ENCODE measurements around the gene PLCB3. TPM values are rescaled to one million over a fixed set of nuclear protein-coding genes. Genes with fewer than 3 reads are reported as not detected.

Gene PLCB3
- total and polyA plus RNA-seq, 2 of the 13 experiments (the other 11 are each of a cell fraction or from before 2014, with no cell fraction given) = 7.5 to 13.8 TPM

DNA sequence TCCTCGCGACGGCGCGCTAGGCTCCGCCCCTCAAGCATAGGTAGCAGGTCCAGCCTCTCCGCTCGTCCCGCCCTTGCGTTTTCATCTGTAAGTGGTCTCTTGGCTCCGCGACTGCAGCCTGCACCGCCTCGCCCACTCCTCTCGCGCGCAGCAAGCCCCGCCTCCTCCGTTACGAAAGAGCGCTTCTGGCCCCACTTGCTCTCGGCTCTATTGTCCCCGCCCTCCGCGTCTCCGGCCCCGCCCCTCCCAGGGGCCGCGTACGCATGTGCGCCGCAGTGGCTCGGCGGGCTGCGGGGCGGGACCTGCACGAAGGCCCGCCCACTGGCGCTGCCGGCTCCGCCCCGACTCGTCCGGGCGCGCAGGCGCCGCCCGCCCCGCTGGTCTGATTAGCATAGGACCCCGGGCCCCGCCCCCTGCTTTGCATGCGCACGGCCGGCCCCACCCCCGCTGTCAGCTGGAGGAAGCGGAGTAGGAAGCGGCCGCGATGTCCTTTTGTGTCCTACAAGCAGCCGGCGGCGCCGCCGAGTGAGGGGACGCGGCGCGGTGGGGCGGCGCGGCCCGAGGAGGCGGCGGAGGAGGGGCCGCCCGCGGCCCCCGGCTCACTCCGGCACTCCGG, 53.9 kb downstream of the PLCB3 start, which contains the start of gene ESRRA (continued):
- TF ChIP-seq ELF4 (CRISPR knock-in tag; IDR thresholded peaks at IDR 0.05; ENCODE audit: borderline replicate concordance) (0 out of 2 replicates have a peak, but pooled peaks have one; percentile 1), SP2 (CRISPR knock-in tag; IDR thresholded peaks at IDR 0.05) (peak; percentile 57), ZNF589 (CRISPR knock-in tag; conservative IDR thresholded peaks at IDR 0.05) (no peak), ZFAT (CRISPR knock-in tag; conservative IDR thresholded peaks at IDR 0.05) (no peak), HOXA7 (CRISPR knock-in tag; IDR thresholded peaks at IDR 0.05) (no peak), GATAD2A (CRISPR knock-in tag; IDR thresholded peaks at IDR 0.05) (peak; percentile 45; the same call in 1 of the 2 replicates), ZNF746 (CRISPR knock-in tag; IDR thresholded peaks at IDR 0.05) (no peak), NFIC (IDR thresholded peaks at IDR 0.05; ENCODE audit: low read length) (no peak), ZSCAN12 (CRISPR knock-in tag; IDR thresholded peaks at IDR 0.05) (no peak), ZNF619 (CRISPR knock-in tag; IDR thresholded peaks at IDR 0.05) (no peak), SIN3B (IDR thresholded peaks at IDR 0.05; ENCODE audit: low read length) (no peak), SMC3 (IDR thresholded peaks at IDR 0.05; ENCODE audit: low read length) (no peak), ATAD3A (CRISPR knock-in tag; IDR thresholded peaks at IDR 0.05) (no peak), ONECUT2 (CRISPR knock-in tag; IDR thresholded peaks at IDR 0.05) (no peak), ZNF329 (CRISPR knock-in tag; IDR thresholded peaks at IDR 0.05; ENCODE audit: low read depth) (no peak), ZNF292 (CRISPR knock-in tag; IDR thresholded peaks at IDR 0.05; ENCODE audit: borderline replicate concordance, low read depth) (no peak), GABPB1 (CRISPR knock-in tag; IDR thresholded peaks at IDR 0.05) (peak; percentile 61; the same call in 1 of the 2 replicates), ZNF230 (CRISPR knock-in tag; IDR thresholded peaks at IDR 0.05) (no peak)
- TF ChIP-seq, protein P1, sequence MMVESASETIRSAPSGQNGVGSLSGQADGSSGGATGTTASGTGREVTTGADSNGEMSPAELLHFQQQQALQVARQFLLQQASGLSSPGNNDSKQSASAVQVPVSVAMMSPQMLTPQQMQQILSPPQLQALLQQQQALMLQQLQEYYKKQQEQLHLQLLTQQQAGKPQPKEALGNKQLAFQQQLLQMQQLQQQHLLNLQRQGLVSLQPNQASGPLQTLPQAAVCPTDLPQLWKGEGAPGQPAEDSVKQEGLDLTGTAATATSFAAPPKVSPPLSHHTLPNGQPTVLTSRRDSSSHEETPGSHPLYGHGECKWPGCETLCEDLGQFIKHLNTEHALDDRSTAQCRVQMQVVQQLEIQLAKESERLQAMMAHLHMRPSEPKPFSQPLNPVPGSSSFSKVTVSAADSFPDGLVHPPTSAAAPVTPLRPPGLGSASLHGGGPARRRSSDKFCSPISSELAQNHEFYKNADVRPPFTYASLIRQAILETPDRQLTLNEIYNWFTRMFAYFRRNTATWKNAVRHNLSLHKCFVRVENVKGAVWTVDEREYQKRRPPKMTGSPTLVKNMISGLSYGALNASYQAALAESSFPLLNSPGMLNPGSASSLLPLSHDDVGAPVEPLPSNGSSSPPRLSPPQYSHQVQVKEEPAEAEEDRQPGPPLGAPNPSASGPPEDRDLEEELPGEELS (CRISPR knock-in tag; IDR thresholded peaks at IDR 0.05) = no peak
- TF ChIP-seq, protein P2, sequence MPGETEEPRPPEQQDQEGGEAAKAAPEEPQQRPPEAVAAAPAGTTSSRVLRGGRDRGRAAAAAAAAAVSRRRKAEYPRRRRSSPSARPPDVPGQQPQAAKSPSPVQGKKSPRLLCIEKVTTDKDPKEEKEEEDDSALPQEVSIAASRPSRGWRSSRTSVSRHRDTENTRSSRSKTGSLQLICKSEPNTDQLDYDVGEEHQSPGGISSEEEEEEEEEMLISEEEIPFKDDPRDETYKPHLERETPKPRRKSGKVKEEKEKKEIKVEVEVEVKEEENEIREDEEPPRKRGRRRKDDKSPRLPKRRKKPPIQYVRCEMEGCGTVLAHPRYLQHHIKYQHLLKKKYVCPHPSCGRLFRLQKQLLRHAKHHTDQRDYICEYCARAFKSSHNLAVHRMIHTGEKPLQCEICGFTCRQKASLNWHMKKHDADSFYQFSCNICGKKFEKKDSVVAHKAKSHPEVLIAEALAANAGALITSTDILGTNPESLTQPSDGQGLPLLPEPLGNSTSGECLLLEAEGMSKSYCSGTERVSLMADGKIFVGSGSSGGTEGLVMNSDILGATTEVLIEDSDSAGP (CRISPR knock-in tag; IDR thresholded peaks at IDR 0.05; ENCODE audit: borderline replicate concordance) = no peak
- TF ChIP-seq, protein P3, sequence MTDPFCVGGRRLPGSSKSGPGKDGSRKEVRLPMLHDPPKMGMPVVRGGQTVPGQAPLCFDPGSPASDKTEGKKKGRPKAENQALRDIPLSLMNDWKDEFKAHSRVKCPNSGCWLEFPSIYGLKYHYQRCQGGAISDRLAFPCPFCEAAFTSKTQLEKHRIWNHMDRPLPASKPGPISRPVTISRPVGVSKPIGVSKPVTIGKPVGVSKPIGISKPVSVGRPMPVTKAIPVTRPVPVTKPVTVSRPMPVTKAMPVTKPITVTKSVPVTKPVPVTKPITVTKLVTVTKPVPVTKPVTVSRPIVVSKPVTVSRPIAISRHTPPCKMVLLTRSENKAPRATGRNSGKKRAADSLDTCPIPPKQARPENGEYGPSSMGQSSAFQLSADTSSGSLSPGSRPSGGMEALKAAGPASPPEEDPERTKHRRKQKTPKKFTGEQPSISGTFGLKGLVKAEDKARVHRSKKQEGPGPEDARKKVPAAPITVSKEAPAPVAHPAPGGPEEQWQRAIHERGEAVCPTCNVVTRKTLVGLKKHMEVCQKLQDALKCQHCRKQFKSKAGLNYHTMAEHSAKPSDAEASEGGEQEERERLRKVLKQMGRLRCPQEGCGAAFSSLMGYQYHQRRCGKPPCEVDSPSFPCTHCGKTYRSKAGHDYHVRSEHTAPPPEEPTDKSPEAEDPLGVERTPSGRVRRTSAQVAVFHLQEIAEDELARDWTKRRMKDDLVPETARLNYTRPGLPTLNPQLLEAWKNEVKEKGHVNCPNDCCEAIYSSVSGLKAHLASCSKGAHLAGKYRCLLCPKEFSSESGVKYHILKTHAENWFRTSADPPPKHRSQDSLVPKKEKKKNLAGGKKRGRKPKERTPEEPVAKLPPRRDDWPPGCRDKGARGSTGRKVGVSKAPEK (CRISPR knock-in tag; IDR thresholded peaks at IDR 0.05; ENCODE audit: borderline replicate concordance) = no peak
- TF ChIP-seq, protein P4, sequence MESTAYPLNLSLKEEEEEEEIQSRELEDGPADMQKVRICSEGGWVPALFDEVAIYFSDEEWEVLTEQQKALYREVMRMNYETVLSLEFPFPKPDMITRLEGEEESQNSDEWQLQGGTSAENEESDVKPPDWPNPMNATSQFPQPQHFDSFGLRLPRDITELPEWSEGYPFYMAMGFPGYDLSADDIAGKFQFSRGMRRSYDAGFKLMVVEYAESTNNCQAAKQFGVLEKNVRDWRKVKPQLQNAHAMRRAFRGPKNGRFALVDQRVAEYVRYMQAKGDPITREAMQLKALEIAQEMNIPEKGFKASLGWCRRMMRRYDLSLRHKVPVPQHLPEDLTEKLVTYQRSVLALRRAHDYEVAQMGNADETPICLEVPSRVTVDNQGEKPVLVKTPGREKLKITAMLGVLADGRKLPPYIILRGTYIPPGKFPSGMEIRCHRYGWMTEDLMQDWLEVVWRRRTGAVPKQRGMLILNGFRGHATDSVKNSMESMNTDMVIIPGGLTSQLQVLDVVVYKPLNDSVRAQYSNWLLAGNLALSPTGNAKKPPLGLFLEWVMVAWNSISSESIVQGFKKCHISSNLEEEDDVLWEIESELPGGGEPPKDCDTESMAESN (CRISPR knock-in tag; conservative IDR thresholded peaks at IDR 0.05) = no peak
- TF ChIP-seq, protein P5, sequence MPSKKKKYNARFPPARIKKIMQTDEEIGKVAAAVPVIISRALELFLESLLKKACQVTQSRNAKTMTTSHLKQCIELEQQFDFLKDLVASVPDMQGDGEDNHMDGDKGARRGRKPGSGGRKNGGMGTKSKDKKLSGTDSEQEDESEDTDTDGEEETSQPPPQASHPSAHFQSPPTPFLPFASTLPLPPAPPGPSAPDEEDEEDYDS (CRISPR knock-in tag; IDR thresholded peaks at IDR 0.05) = peak; percentile 27; the same call in 1 of the 2 replicates
